GM12864 (cell line): ENCODE measurements around the gene RSRC2.
"Not testable (repeated sequence)": the region's sequence is repeated elsewhere in the genome, so short reads cannot be mapped to it uniquely, and the experiment has no call there.

Source experiments
- DNase-seq: peaks from one replicate; pipeline ENCODE4 v3.0.0-alpha.2; 2011; ENCODE audit warnings: low read depth
- H3K4me3 ChIP-seq: 2 replicates; pipeline ENCODE4 v1.5.1; 2011; ENCODE audit warnings: mild to moderate bottlenecking, low read depth, low read length, control low read depth
- TF ChIP-seq, protein P1 (sequence below): IDR thresholded peaks from 2 replicates; pipeline ENCODE4 v1.5.1; 2011; ENCODE audit warnings: low read depth, mild to moderate bottlenecking, moderate library complexity, low read length, control low read depth, inconsistent platforms; ENCODE audit errors: missing control alignments

The RSRC2 gene

DNA sequence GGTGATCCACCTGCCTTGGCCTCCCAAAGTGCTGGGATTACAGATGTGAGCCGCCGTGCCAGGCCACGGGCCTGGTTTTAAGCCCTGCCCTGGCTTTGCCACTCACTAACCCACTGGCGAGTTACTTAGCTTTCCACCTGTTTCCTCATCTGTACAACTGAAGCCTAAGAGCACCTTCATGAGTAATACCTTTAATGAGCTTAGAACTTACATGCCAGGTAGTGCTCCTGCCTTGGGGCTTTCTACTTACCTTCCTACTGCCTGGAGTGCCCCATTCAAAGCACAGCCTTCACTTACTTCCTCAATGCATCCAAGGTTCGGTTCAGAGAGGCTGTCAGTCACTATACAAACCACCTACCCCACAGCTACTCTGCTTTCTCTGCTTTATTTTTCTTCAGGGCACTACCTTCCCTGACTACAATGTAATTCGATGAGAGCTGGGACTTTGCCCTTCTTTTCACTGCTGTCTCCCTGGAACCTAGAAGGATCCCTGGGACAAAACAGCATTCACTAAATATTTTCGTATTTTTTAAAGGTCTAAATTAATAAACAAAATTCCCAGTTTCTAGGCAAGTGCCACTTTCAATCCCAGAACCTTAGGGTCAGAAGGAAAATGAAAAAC lies 39.8 kb downstream of the RSRC2 start:
- no peak for DNase-seq
- TF ChIP-seq, protein P1, sequence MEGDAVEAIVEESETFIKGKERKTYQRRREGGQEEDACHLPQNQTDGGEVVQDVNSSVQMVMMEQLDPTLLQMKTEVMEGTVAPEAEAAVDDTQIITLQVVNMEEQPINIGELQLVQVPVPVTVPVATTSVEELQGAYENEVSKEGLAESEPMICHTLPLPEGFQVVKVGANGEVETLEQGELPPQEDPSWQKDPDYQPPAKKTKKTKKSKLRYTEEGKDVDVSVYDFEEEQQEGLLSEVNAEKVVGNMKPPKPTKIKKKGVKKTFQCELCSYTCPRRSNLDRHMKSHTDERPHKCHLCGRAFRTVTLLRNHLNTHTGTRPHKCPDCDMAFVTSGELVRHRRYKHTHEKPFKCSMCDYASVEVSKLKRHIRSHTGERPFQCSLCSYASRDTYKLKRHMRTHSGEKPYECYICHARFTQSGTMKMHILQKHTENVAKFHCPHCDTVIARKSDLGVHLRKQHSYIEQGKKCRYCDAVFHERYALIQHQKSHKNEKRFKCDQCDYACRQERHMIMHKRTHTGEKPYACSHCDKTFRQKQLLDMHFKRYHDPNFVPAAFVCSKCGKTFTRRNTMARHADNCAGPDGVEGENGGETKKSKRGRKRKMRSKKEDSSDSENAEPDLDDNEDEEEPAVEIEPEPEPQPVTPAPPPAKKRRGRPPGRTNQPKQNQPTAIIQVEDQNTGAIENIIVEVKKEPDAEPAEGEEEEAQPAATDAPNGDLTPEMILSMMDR: no peak
- H3K4me3 ChIP-seq: no peak overlapping the region

DNA sequence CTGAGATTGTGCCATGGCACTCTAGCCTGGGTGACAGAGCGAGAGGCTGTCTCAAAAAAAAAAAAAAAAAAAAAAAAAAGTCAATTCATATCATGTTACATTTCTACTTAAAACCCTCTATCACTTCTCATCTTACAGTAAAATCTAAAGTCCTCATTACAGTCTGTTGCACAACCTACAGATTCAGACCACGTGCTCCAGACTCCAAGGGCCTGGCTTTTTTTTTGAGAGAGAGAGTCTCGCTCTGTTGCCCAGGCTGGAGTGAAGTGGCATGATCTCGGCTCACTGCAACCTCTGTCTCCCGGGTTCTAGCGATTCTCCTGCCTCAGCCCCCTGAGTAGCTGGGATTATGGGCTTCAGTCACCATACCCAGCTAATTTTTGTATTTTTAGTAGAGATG lies 40.4 kb downstream of the RSRC2 start:
- DNase-seq, H3K4me3 ChIP-seq: not testable (repeated sequence)

DNA sequence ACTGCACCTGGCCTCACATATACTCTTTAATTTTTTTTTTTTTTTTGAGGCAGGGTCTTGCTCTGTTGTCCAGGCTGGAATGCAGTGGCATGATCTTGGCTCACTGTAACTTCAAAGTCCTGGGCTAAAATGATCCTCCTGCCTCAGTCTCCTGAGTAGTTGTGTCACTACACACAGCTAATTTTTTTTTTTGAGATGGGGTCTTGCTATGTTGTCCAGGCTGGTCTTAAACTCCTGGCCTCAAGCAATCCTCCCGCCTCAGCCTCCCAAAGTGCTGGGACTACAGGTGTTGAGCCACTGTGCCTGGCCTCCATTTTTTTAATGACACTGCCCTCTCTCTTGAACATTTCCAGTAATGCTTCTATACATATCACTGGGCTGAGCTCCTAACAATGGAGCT lies 42.4 kb downstream of the RSRC2 start:
- DNase-seq, H3K4me3 ChIP-seq: not testable (repeated sequence)

DNA sequence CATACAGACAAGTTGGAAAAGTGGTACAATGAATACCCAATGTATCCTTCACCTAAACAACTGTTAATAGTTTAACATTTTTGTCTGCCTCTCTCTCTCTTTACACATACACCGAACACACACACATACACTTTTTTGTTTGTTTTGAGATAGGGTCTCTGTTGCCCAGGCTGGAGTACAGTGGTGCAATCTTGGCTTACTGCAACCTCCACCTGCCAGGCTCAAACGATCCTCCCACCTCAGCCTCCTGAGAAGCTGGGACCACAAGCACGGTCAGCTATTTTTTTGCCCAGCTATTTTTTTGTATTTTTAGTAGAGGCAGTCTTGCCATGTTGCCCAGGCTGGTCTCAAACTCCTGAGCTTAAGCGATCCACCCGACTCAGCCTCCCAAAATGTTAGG lies 42.8 kb downstream of the RSRC2 start:
- TF ChIP-seq, protein P1: no peak
- no peak overlapping the region for H3K4me3 ChIP-seq
- DNase-seq: no peak

DNA sequence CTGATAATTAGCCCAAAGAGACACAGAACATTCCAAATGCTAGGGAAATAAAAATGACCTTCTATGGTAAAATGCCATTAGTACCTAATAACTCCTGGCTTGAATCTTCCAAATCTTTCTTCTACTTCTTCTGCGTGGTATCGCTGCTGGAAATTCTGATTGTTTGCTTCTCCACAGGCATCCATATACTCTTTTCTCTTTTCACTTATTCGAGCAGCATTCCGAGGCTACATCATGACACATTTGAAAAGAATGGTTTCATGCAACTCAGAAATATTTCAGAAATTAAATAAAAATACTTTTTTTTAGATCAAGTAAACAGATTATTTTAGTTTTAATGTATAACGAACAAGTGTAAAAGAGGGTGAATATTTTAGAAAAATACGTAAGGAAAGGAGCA lies 44.9 kb downstream of the RSRC2 start:
- H3K4me3 ChIP-seq: no peak overlapping the region
- TF ChIP-seq, protein P1: no peak
- DNase-seq: no peak

DNA sequence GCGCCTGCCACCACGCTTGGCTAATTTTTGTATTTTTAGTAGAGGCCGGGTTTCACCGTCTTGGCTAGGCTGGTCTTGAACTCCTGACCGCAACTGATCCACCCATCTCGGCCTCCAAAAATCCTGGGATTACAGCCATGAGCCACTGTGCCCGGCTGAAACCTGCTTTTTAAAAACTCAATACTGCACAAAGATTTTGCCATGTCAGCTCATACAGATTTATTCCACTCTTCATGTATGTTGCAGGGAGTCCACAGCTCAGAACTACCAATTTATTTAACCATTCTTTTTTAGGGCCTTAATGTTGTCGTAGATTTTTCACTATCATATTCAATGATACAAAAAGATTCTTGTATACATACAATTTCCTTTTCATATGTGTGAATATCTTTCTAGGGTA lies 46.0 kb downstream of the RSRC2 start:
- TF ChIP-seq, protein P1: no peak
- no peak for DNase-seq
- H3K4me3 ChIP-seq: no peak overlapping the region

DNA sequence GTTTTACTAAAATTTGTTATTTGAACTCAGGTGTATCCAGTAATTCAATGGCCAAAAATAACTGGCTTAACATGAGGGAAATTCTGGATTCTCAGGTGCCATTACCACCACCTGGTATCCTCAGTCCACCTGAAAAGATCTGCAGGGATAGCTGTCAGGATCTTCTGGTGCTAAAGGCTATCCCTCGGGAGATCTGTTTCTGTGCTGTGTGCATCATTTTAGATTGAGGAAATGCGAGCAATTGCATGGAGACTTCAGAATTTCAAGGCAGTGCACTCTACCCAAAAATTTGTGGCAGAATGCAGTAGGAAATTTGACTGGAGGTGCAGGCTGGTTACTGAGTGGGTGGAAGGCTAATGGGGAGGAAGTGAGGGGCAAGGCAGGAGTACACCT lies 52.4 kb downstream of the RSRC2 start:
- DNase-seq: no peak

More for the DNA sequence above, 52.4 kb downstream of the RSRC2 start:
- TF ChIP-seq, protein P1: no peak
- no peak overlapping the region for H3K4me3 ChIP-seq
